ENCODE data around the gene PLCB1.

- TF ChIP-seq, protein P1, sequence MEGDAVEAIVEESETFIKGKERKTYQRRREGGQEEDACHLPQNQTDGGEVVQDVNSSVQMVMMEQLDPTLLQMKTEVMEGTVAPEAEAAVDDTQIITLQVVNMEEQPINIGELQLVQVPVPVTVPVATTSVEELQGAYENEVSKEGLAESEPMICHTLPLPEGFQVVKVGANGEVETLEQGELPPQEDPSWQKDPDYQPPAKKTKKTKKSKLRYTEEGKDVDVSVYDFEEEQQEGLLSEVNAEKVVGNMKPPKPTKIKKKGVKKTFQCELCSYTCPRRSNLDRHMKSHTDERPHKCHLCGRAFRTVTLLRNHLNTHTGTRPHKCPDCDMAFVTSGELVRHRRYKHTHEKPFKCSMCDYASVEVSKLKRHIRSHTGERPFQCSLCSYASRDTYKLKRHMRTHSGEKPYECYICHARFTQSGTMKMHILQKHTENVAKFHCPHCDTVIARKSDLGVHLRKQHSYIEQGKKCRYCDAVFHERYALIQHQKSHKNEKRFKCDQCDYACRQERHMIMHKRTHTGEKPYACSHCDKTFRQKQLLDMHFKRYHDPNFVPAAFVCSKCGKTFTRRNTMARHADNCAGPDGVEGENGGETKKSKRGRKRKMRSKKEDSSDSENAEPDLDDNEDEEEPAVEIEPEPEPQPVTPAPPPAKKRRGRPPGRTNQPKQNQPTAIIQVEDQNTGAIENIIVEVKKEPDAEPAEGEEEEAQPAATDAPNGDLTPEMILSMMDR (IDR thresholded peaks at IDR 0.05; ENCODE audit: extremely low read depth in 1 of 2, insufficient read depth in 1 of 2, low read depth in 1 of 2, low read length in 2 of 2): no peak
- no peak for TF ChIP-seq POLR2AphosphoS5 (IDR thresholded peaks at IDR 0.05; ENCODE audit: insufficient read depth, low read depth, low read length)
- TF ChIP-seq EZH2 (IDR thresholded peaks at IDR 0.05; ENCODE audit: borderline replicate concordance, low read depth, low read length, severe bottlenecking): no peak
Measured at GRCh38 chr20:8393381-8393780, 261.3 kb downstream of the PLCB1 start.
